IMR-90 (cell line): ENCODE results near the gene TAF9B. TPM values are rescaled to one million over a fixed set of nuclear protein-coding genes. Genes with fewer than 3 reads are reported as not detected.

Experiments
- ATAC-seq: fragments of 200-7000 bp; cut with Tn5 transposase; 2 replicates; pipeline ENCODE4 v1.9.1; 2020; ENCODE audit warnings: low read depth, mild to moderate bottlenecking, moderate library complexity
- BruUV-seq: library from RNA; stranded (reverse); fragments of 400-500 nt; replicated peaks from 2 replicates; lab custom pipeline; 2021; lab: Mats Ljungman, UMichigan
- CTCF ChIA-PET: fragments of 300-600 bp; formaldehyde crosslinking; extraction: SDS; loops from one replicate; lab custom pipeline; 2021; ENCODE audit warnings: antibody characterized with exemption; lab: Yijun Ruan, JAX
- POLR2A ChIA-PET: fragments of 300-600 bp; sonication (Branson Sonifier 250); formaldehyde crosslinking; loops from one replicate; lab custom pipeline; 2022; ENCODE audit warnings: antibody characterized with exemption; ENCODE audit not compliant: unreplicated experiment; lab: Charles Lee
- DNase-seq: peaks from one replicate; pipeline ENCODE4 v3.0.0; 2013
- H2AFZ ChIP-seq: replicated peaks from 2 replicates; pipeline ENCODE3; 2013; ENCODE audit warnings: low read length, mild to moderate bottlenecking; ENCODE audit not compliant: poor library complexity
- H2AK5ac ChIP-seq: 2 replicates; pipeline ENCODE4 v1.6.1; 2013; ENCODE audit warnings: low read depth, low read length, inconsistent platforms
- H2AK9ac ChIP-seq: replicated peaks from 2 replicates; pipeline ENCODE3; 2013; ENCODE audit warnings: mild to moderate bottlenecking, low read depth, low read length, moderate library complexity; ENCODE audit not compliant: poor library complexity
- H2BK120ac ChIP-seq: 2 replicates; pipeline ENCODE4 v1.6.1; 2013; ENCODE audit warnings: low read depth, low read length, inconsistent platforms
- H2BK15ac ChIP-seq: 3 replicates; pipeline ENCODE4 v1.6.1; 2013; ENCODE audit warnings: low read depth, low read length, inconsistent platforms
- H2BK20ac ChIP-seq: 2 replicates; pipeline ENCODE4 v1.6.1; 2013; ENCODE audit warnings: low read depth, mild to moderate bottlenecking, inconsistent platforms, low read length, moderate library complexity
- H2BK5ac ChIP-seq: 2 replicates; pipeline ENCODE4 v1.6.1; 2013; ENCODE audit warnings: mild to moderate bottlenecking, low read depth, low read length, inconsistent platforms; ENCODE audit not compliant: poor library complexity, severe bottlenecking
- H3K14ac ChIP-seq: replicated peaks from 2 replicates; pipeline ENCODE4 v1.6.1; 2013; ENCODE audit warnings: low read depth, low read length, inconsistent platforms
- H3K18ac ChIP-seq: 2 replicates; pipeline ENCODE4 v1.6.1; 2013; ENCODE audit warnings: low read depth, low read length, control low read depth
- H3K23ac ChIP-seq: 2 replicates; pipeline ENCODE4 v1.6.1; 2013; ENCODE audit warnings: low read depth, low read length, inconsistent platforms
- H3K27ac ChIP-seq: 2 replicates; pipeline ENCODE4 v1.5.1; 2013; ENCODE audit warnings: mild to moderate bottlenecking, control low read depth, low read length; ENCODE audit not compliant: insufficient read depth
- H3K27me3 ChIP-seq: 2 replicates; pipeline ENCODE4 v1.6.1; 2013; ENCODE audit warnings: low read length; ENCODE audit not compliant: control insufficient read depth, insufficient read depth
- H3K36me3 ChIP-seq: 2 replicates; pipeline ENCODE4 v1.6.1; 2013; ENCODE audit warnings: low read length, mixed read lengths; ENCODE audit not compliant: control insufficient read depth, insufficient read depth
- H3K4ac ChIP-seq: 2 replicates; pipeline ENCODE4 v1.6.1; 2013; ENCODE audit warnings: low read depth, low read length, inconsistent platforms
- H3K4me1 ChIP-seq: 2 replicates; pipeline ENCODE4 v1.6.1; 2013; ENCODE audit warnings: low read length, mixed read lengths; ENCODE audit not compliant: control insufficient read depth, insufficient read depth
- H3K4me2 ChIP-seq: 2 replicates; pipeline ENCODE4 v1.6.1; 2013; ENCODE audit warnings: low read depth, mild to moderate bottlenecking, control low read depth, low read length, moderate library complexity
- H3K4me3 ChIP-seq: 2 replicates; pipeline ENCODE4 v1.5.1; 2013; ENCODE audit warnings: low read depth, mild to moderate bottlenecking, control low read depth, low read length, moderate library complexity; ENCODE audit not compliant: insufficient read depth
- H3K56ac ChIP-seq: 2 replicates; pipeline ENCODE4 v1.6.1; 2013; ENCODE audit warnings: low read length, inconsistent platforms; ENCODE audit not compliant: insufficient read depth; ENCODE audit errors: extremely low read depth
- H3K79me1 ChIP-seq, 2 experiments: 2 replicates each; pipeline ENCODE4 v1.6.1; 2013; ENCODE audit warnings: low read length in 2 of 2, inconsistent platforms in 1 of 2, low read depth in 1 of 2
- H3K9ac ChIP-seq: 2 replicates; pipeline ENCODE4 v1.6.1; 2013; ENCODE audit warnings: low read depth, low read length, control low read depth
- H3K9me1 ChIP-seq: 2 replicates; pipeline ENCODE4 v1.6.1; 2013; ENCODE audit warnings: low read length, inconsistent platforms; ENCODE audit not compliant: insufficient read depth
- H3K9me3 ChIP-seq: 2 replicates; pipeline ENCODE4 v1.6.1; 2013; ENCODE audit warnings: low read length; ENCODE audit not compliant: control insufficient read depth, insufficient read depth
- H4K20me1 ChIP-seq: 2 replicates; pipeline ENCODE4 v1.6.1; 2013; ENCODE audit warnings: low read length, inconsistent platforms; ENCODE audit not compliant: insufficient read depth
- H4K5ac ChIP-seq: 2 replicates; pipeline ENCODE4 v1.6.1; 2013; ENCODE audit warnings: mild to moderate bottlenecking, low read depth, low read length, control low read depth
- H4K8ac ChIP-seq, 2 experiments: 2 replicates each; pipeline ENCODE4 v1.6.1; 2013; ENCODE audit warnings: low read depth in 2 of 2, low read length in 2 of 2, control low read depth in 1 of 2, inconsistent platforms in 1 of 2
- H4K91ac ChIP-seq: 2 replicates; pipeline ENCODE4 v1.6.1; 2013; ENCODE audit warnings: low read depth, low read length, inconsistent platforms; ENCODE audit not compliant: insufficient read depth
- BHLHE40 ChIP-seq: fragments of 150-350 bp; IDR thresholded peaks from 2 replicates; pipeline ENCODE4 v1.6.1; 2016; ENCODE audit warnings: mild to moderate bottlenecking, low read depth, low read length
- CEBPB ChIP-seq: IDR thresholded peaks from 2 replicates; pipeline ENCODE4 v1.6.1; 2012; ENCODE audit warnings: low read depth, low read length, improper control_type of control experiment
- CHD1 ChIP-seq: IDR thresholded peaks from 2 replicates; pipeline ENCODE4 v1.6.1; 2012; ENCODE audit warnings: low read depth, low read length, improper control_type of control experiment
- CTCF ChIP-seq: conservative IDR thresholded peaks from 2 replicates; pipeline ENCODE4 v1.5.1; 2012; ENCODE audit warnings: mild to moderate bottlenecking, low read depth, low read length, improper control_type of control experiment
- ELK1 ChIP-seq: fragments of 150-350 bp; IDR thresholded peaks from 2 replicates; pipeline ENCODE4 v1.6.1; 2016; ENCODE audit warnings: low read depth, mild to moderate bottlenecking, low read length, moderate library complexity, borderline replicate concordance
- FOS ChIP-seq: fragments of 150-350 bp; IDR thresholded peaks from 2 replicates; pipeline ENCODE4 v1.6.1; 2016; ENCODE audit warnings: low read depth, low read length
- MAFK ChIP-seq: IDR thresholded peaks from 2 replicates; pipeline ENCODE4 v1.6.1; 2012; ENCODE audit warnings: low read depth, low read length, improper control_type of control experiment
- MAZ ChIP-seq: IDR thresholded peaks from 2 replicates; pipeline ENCODE4 v1.6.1; 2012; ENCODE audit warnings: low read depth, mild to moderate bottlenecking, low read length, improper control_type of control experiment, moderate library complexity, borderline replicate concordance
- MXI1 ChIP-seq: IDR thresholded peaks from 2 replicates; pipeline ENCODE4 v1.6.1; 2012; ENCODE audit warnings: low read depth, mild to moderate bottlenecking, low read length, moderate library complexity, borderline replicate concordance
- NFE2L2 ChIP-seq: fragments of 150-350 bp; IDR thresholded peaks from 2 replicates; pipeline ENCODE4 v1.6.1; 2016; ENCODE audit warnings: low read depth, mild to moderate bottlenecking, low read length
- POLR2A ChIP-seq: IDR thresholded peaks from 2 replicates; pipeline ENCODE4 v1.6.1; 2012; ENCODE audit warnings: mild to moderate bottlenecking, low read depth, low read length
- RAD21 ChIP-seq: IDR thresholded peaks from 2 replicates; pipeline ENCODE4 v1.6.1; 2012; ENCODE audit warnings: low read length, improper control_type of control experiment
- RCOR1 ChIP-seq: IDR thresholded peaks from 2 replicates; pipeline ENCODE4 v1.6.1; 2012; ENCODE audit warnings: mild to moderate bottlenecking, low read length, improper control_type of control experiment; ENCODE audit not compliant: insufficient replicate concordance
- RFX5 ChIP-seq: IDR thresholded peaks from 2 replicates; pipeline ENCODE4 v1.8.0; 2012; ENCODE audit warnings: low read depth, mild to moderate bottlenecking, low read length, moderate library complexity
- SMC3 ChIP-seq: fragments of 150-350 bp; IDR thresholded peaks from 2 replicates; pipeline ENCODE4 v1.6.1; 2016; ENCODE audit warnings: low read depth, mild to moderate bottlenecking, antibody characterized with exemption, low read length, moderate library complexity
- USF2 ChIP-seq: fragments of 150-350 bp; IDR thresholded peaks from 2 replicates; pipeline ENCODE4 v1.6.1; 2017; ENCODE audit warnings: mild to moderate bottlenecking, antibody characterized with exemption, low read length, low read depth
- dilution Hi-C: fragments of 300-500 bp; cut with HindIII; formaldehyde crosslinking; loops from one replicate; pipeline ENCODE4 v1.14.3; 2018; ENCODE audit warnings: low sequenced_read_pairs; ENCODE audit not compliant: unreplicated experiment
- in situ Hi-C: fragments of 300-500 bp; cut with MboI; formaldehyde crosslinking; loops from 3 replicates; pipeline ENCODE4 v1.14.3; 2019; ENCODE audit warnings: low sequenced_read_pairs, inconsistent platforms, mixed read lengths
- intact Hi-C: fragments of 100-400 bp; cut with micrococcal nuclease; formaldehyde crosslinking; loops from 2 replicates; pipeline ENCODE4 v1.10.0; 2022
- polyA plus RNA-seq, 3 experiments: library from polyadenylated mRNA; depleted of rRNA; stranded (reverse); fragments of >200 nt; gene quantifications; 2 replicates each; pipeline ENCODE4 v1.2.3, GENCODE V29; 2012; ENCODE audit warnings: low replicate concordance in 1 of 3
- total RNA-seq: library from RNA; depleted of rRNA; stranded (reverse); fragments of >200 nt; gene quantifications from 2 replicates; pipeline ENCODE4 v1.2.3, GENCODE V29; 2012

Gene TAF9B
- total and polyA plus RNA-seq, 2 of the 4 experiments (the other 2 are of a cell fraction) = 12.4 to 21.5 TPM

- ChIA-PET POLR2A (no interaction called here), CTCF (interaction anchor here (0.7 kb wide), 1 partner anchor 16 kb away, joined by 3 read pairs; no protein-coding TSS in a partner anchor)
- H2BK5ac ChIP-seq = no peak overlapping the region
- DNase-seq = no peak
- in situ Hi-C loops = no loop called here
- H3K14ac ChIP-seq = no peak overlapping the region
- BruUV-seq = no TSS peak
- H4K8ac ChIP-seq = no peak overlapping the region
- intact Hi-C loops = no loop called here
- H3K18ac ChIP-seq = no peak overlapping the region
- H2BK15ac ChIP-seq = no peak overlapping the region
- no peak overlapping the region for H3K56ac ChIP-seq
- no peak overlapping the region for H2AK9ac ChIP-seq
- H3K27me3 ChIP-seq = no peaks in the 10 kb centered on the region
- H2BK20ac ChIP-seq = no peak overlapping the region
- H4K20me1 ChIP-seq = no peaks in the 10 kb centered on the region
- ATAC-seq = no peak
- no peaks in the 10 kb centered on the region for H3K36me3 ChIP-seq
- dilution Hi-C loops = no loop called here
- no peak overlapping the region for H2BK120ac ChIP-seq
- H3K4ac ChIP-seq = no peak overlapping the region
- no peak overlapping the region for H2AFZ ChIP-seq
- no peak overlapping the region for H3K9ac ChIP-seq
- no peak overlapping the region for H2AK5ac ChIP-seq
- H3K79me1 ChIP-seq = no peaks in the 10 kb centered on the region
- H3K4me1 ChIP-seq = no peaks in the 10 kb centered on the region
- no peaks in the 10 kb centered on the region for H3K9me3 ChIP-seq
- no peak overlapping the region for H4K91ac ChIP-seq
- H3K4me2 ChIP-seq = no peak overlapping the region
- no peak overlapping the region for H4K5ac ChIP-seq
- no peaks in the 10 kb centered on the region for H3K9me1 ChIP-seq
- no peak overlapping the region for H3K27ac ChIP-seq
- no peak for TF ChIP-seq MXI1
- TF ChIP-seq RAD21 = no peak
- TF ChIP-seq BHLHE40 = no peak
- TF ChIP-seq RFX5 = no peak
- no peak for TF ChIP-seq CHD1
- TF ChIP-seq USF2 = no peak
- TF ChIP-seq SMC3 = no peak
- TF ChIP-seq CTCF = no peak
- TF ChIP-seq MAZ = no peak
- TF ChIP-seq NFE2L2 = no peak
- TF ChIP-seq FOS = no peak
- no peak for TF ChIP-seq POLR2A
- no peak for TF ChIP-seq ELK1
- no peak for TF ChIP-seq CEBPB
- TF ChIP-seq MAFK = no peak
- no peak for TF ChIP-seq RCOR1
- no peak overlapping the region for H3K23ac ChIP-seq
- H3K4me3 ChIP-seq = no peak overlapping the region
Observed at GRCh38 chrX:78181307-78181706, 41.9 kb upstream of the TAF9B start.
